ES-I3 (cell line): Measurements from ENCODE around the gene APBB2.
"Not testable (repeated sequence)": the region's sequence is repeated elsewhere in the genome, so short reads cannot be mapped to it uniquely, and the experiment has no call there.

Source experiments
- H3K36me3 ChIP-seq: 2 replicates; pipeline ENCODE4 v1.6.1; 2013; ENCODE audit warnings: mild to moderate bottlenecking, low read length, control low read depth, moderate library complexity; ENCODE audit not compliant: insufficient read depth
- H3K4me1 ChIP-seq: 2 replicates; pipeline ENCODE4 v1.6.1; 2013; ENCODE audit warnings: mild to moderate bottlenecking, control low read depth, low read length; ENCODE audit not compliant: insufficient read depth
- H3K9ac ChIP-seq: 2 replicates; pipeline ENCODE4 v1.6.1; 2013; ENCODE audit warnings: low read depth, mild to moderate bottlenecking, low read length, moderate library complexity
- H3K9me3 ChIP-seq: 2 replicates; pipeline ENCODE4 v1.6.1; 2013; ENCODE audit warnings: mild to moderate bottlenecking, low read length, moderate library complexity; ENCODE audit not compliant: control insufficient read depth, insufficient read depth

APBB2 gene

DNA sequence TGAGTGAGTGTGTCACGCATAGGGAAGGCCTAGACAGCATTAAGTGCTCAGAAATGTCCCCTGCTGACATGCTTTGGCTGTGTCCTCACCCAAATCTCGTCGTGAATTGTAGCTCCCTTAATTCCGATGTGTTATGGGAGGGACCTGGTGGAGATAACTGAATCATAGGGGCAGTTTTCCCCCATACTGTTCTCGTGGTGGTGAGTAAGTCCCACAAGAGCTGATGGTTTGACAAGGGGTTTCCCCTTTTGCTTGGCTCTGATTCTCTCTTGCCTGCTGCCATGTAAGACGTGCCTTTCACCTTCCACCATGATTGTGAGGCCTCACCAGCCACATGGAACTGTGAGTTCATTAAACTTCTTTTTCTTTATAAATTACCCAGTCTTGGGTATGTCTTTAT is 386.6 kb downstream of the APBB2 start:
- Histone ChIP-seq H3K36me3 (peaks cover 18% of the 10 kb centered on the region; the same call in 1 of the 2 replicates), H3K9ac (no peak overlapping the region)

DNA sequence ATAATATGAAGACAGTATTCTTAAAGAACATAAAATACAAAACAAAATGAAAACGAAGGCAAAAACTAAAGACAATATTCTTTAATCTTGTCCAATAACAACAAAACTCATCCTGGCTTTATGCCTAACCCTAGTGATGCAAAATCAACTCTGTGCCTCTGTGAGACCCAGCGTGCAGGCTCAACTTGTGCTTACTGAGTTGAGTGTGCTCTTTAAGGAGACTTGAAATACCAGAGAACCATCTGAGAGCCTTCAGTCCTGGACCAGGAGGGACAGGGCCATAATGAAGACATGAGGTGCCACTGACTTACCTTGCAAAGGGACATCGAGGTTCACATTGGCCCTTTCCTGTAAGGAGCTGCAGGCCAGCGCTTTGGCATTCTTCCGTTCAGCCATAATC is 387.5 kb downstream of the APBB2 start:
- no peaks in the 10 kb centered on the region for H3K4me1 ChIP-seq
- peaks cover 22% of the 10 kb centered on the region for H3K36me3 ChIP-seq
- no peak overlapping the region for H3K9ac ChIP-seq
- H3K9me3 ChIP-seq, result no peaks in the 10 kb centered on the region

More for the DNA sequence above, 386.6 kb downstream of the APBB2 start:
- no peaks in the 10 kb centered on the region for H3K9me3 ChIP-seq
- H3K4me1 ChIP-seq, result no peaks in the 10 kb centered on the region

DNA sequence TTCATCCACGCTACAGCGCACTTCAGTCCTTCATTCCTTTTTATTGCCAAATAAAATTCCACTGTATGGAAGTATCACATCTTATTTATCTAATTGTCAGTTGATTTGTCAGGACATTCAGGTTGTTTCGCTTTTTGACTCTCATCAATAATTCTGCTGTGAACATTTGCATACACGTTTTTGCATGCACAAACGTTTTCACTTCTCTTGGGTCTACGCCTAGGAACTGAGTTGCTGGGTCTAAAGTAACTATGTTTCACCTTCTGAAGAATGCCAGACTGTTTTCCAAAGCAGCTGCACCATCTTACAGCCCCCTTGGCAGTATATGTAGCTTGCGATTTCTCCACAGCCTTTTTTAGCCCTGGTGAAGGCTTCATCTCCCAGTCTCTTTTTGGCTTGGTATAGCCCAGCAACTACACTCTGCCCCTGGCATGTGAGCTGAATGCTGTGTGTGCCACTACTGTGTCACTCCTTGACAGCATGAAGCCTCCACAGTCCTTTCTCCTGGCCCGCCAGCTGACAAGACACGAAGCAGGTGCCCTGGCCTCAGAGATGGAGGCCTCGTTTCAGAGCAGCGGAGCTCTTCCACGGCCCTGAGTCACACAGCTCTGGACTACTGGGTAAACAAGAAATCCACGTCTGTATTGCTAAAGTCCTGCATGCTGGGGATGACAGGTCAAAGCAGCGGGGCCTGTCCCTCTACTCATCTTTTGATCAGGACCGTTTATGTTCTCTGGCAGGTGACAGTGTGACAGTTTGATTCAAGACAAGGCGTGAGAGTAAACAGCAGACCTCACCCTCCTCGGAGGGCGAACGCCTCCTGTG is 389.1 kb downstream of the APBB2 start:
- H3K9ac ChIP-seq, result no peak overlapping the region
- no peaks in the 10 kb centered on the region for H3K4me1 ChIP-seq
- H3K36me3 ChIP-seq, result peaks cover 19% of the 10 kb centered on the region
- no peaks in the 10 kb centered on the region for H3K9me3 ChIP-seq

DNA sequence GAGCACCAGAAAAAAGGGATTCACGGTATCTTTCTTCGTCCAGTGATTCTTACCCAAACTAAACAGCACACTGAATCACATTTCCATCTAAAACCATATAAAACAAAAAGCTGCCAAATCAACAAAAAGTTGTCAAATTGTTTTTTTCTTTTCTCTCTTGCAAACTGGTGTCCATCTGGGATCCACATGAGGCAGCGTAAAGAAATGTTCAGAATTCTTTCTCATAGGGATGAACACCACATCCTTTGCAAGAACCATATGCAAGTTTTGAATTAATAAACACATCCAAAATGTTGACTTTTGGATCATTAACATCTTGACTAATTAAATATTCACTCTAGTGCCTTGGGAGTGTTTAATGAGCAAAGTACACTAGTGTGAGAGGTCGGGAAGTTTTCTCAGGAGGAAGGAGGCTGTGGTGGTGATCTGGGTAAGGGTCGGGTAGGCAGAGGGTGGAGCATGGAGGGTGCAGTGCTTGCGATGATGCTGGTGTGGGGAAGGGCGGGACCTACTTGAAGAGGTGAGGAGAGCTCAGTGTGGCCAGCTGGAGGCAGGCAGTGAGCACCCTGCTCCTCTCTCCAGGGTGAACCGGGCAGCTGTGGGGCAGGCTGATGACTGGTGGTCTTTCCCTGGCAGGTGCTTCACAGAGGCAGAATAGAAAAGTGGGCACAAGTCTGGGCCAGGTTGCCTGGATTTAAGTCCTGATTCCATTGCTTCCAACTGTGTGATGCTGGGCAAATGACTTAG is 391.7 kb downstream of the APBB2 start:
- Histone ChIP-seq H3K4me1 (no peaks in the 10 kb centered on the region), H3K9me3 (no peaks in the 10 kb centered on the region), H3K9ac (no peak overlapping the region), H3K36me3 (peaks cover 21% of the 10 kb centered on the region)

DNA sequence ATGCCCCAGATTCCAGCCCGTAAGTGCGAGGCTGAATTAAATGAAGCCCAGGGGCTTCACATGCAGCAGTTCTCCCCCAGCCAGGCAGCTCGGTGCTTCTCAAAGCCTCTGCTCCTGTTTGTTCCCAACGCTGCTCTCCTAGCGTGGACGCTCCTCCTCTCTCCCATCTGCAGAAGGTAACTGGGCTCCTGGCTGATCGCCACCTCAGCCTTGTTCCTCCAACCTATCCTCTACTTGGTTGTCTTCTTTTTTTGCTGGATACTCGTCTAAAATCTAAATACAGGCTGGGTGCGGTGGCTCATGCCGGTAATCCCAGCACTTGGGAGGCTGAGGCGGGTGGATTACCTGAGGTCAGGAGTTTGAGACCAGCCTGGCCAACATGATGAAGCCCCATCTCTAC is 394.2 kb downstream of the APBB2 start:
- H3K9ac ChIP-seq, result no peak overlapping the region
- no peaks in the 10 kb centered on the region for H3K4me1 ChIP-seq
- H3K36me3 ChIP-seq, result peaks cover 28% of the 10 kb centered on the region
- H3K9me3 ChIP-seq, result no peaks in the 10 kb centered on the region

DNA sequence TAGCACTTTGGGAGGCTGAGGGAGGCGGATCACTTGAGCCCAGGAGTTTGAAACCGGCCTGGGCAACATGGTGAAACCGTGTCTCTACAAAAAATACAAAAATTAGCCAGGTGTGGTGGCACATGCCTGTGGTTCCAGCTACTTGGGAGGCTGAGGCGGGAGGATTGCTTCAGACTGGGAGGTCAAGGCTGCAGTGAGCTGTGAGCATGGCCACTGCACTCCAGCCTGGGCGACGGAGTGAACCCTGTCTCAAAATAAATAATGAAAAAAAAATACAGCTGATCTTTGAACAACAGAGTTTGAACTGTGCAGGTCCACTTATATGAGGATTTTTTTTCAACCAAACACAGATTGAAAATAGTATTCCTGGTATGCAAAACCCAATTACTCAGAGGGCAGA is 397.2 kb downstream of the APBB2 start:
- H3K36me3 ChIP-seq, result peaks cover 24% of the 10 kb centered on the region
- not testable (repeated sequence) for H3K4me1 ChIP-seq, H3K9me3 ChIP-seq

DNA sequence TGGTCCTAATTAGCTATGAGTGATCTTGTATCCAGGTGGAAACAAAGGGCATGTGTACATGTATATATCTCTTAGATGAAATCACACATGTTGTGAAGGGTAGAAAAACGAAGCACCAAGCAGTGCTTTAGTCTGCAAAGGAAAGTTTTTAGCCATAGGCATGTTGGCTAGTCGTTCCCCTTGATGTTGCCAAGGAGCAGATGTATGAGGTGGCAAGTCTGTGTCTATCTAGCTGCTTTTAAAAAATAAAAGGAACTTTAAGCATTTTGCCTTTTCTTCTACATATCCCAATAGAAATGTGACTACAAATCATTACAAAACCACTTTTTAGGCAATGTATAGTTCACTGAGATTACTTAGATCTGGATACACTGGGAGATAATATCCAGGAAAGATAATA is 401.5 kb downstream of the APBB2 start:
- Histone ChIP-seq H3K4me1 (no peaks in the 10 kb centered on the region), H3K9ac (no peak overlapping the region), H3K9me3 (no peaks in the 10 kb centered on the region), H3K36me3 (peaks cover 17% of the 10 kb centered on the region)

More for the DNA sequence above, 397.2 kb downstream of the APBB2 start:
- H3K9ac ChIP-seq, result not testable (repeated sequence)

DNA sequence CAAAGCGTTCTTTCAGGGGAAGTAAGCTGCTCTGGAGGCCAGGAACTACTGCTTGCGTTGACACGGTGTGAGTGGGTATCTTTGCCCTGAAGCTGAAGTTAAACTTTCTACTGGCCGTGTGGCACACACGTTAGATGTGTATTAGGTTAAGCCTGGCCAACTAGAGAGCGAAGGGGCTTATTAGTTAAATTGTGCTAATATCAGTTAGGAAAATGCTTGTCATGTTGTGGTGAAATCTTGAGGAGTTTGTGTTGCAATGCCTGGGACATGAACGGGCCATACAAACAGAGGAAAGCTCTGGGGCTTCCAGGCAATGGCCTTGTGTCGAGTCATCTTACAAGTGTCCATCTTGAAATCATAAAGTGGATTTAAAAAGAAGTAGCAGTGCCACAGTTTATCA is 402.0 kb downstream of the APBB2 start:
- no peak overlapping the region for H3K9ac ChIP-seq
- no peaks in the 10 kb centered on the region for H3K9me3 ChIP-seq
- peaks cover 17% of the 10 kb centered on the region for H3K36me3 ChIP-seq
- H3K4me1 ChIP-seq, result no peaks in the 10 kb centered on the region

DNA sequence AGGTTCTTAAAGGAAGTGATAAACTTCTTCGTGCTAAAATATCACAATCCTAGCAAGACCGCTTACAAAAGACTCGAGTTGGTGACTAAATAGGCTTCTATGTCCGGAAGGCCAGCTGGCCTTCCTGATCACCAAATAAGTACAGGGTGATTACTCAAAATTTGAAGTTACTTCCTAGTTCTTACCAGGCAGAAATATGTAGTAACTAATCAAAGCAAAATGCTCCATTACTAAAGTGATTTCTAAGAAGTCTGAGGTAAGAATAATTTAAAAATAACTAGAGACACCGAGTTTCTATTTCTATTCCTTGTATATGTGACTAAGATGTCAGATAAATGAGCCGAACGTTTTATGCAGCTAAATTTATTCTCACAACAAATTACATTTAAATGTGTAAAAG is 402.4 kb downstream of the APBB2 start:
- Histone ChIP-seq H3K36me3 (peaks cover 17% of the 10 kb centered on the region), H3K9me3 (no peaks in the 10 kb centered on the region), H3K4me1 (no peaks in the 10 kb centered on the region), H3K9ac (no peak overlapping the region)

DNA sequence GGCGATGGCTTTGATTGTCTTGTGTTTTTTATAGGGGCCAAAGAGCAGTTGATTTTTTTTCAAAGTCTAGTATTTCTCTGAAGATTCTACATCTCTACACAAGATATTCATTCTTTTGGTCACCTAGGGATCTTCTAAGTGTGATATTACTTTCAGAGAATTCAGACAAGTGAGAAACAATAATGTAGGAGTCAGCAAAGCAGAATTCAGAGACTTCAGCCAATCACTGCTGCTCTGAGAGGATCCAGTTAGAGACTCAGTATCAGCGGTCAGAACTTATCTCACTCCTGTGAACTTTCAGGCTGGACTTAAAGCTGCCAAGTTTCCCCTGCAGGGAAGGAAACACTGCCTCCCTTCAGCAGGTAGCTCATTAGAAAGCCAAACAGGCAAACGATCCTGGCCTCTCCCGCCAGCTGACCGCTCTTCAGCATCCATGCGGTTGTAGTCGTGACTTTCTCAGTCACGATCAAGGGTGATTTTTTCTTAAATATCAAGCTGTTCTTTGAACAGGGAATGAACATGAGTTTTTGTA is 405.4 kb downstream of the APBB2 start:
- no peaks in the 10 kb centered on the region for H3K9me3 ChIP-seq

DNA sequence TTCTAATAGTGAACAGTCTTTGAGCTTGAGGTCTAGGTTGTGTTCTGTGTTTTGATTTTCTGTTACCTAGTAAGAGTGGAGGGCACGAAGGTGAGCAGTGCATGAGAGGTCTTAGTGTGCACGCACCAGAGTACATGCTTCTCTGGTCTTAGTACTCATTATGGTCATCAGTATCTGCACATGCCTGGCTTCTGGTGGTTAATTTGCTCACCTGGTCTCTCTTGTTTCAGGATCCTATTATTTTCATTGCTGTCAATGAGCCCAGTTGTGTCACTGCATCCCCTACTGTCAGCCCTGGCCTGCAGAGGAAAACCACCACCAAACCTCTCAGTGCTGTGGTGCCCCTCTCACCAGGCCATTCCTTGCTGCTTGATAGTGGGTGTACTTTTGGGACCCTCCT is 409.7 kb downstream of the APBB2 start:
- Histone ChIP-seq H3K9ac (no peak overlapping the region), H3K36me3 (no peaks in the 10 kb centered on the region), H3K9me3 (no peaks in the 10 kb centered on the region), H3K4me1 (no peaks in the 10 kb centered on the region)

More for the DNA sequence above, 405.4 kb downstream of the APBB2 start:
- no peaks in the 10 kb centered on the region for H3K4me1 ChIP-seq
- no peaks in the 10 kb centered on the region for H3K36me3 ChIP-seq
- no peak overlapping the region; the same call in 1 of the 2 replicates for H3K9ac ChIP-seq

DNA sequence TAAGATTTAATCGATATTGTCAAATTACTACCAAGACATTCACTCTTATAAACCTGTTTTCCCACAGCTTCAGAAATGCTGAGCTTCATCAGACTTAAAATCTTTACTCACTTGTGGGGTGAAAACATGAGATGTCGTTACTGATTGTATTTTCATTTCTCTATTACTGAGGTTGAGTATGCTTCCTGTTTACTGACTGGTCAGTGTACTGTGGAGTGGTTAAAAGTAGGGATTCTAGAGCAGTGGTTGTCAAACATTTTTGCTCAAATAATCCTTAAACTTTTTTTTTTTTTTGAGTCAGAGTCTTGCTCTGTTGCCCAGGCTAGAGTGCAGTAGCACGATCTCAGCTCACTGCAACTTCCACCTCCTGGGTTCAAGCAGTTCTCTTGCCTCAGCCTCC is 414.3 kb downstream of the APBB2 start:
- Histone ChIP-seq H3K9me3 (no peaks in the 10 kb centered on the region), H3K9ac (no peak overlapping the region), H3K36me3 (no peaks in the 10 kb centered on the region), H3K4me1 (no peaks in the 10 kb centered on the region)

DNA sequence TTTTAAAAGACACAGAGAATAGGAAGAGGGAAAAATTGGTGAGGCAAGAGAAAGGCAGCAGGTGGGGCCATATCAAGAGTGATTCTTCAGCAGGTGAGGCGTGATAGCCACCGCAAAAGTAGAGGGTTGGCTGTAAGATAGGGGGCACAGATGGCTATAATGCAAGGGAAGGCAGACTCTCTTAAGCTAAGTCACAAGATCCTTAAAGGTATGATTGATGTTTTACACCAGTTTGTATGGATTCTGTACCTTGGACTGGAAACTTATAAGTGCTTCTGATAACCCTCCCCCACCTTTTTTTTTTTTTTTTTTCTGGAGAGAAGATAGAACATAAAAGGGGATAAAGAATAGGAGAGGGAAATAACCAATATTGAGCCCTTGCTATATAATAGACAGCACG is 424.6 kb downstream of the APBB2 start:
- Histone ChIP-seq H3K36me3 (no peaks in the 10 kb centered on the region), H3K9ac (no peak overlapping the region), H3K9me3 (no peaks in the 10 kb centered on the region), H3K4me1 (no peaks in the 10 kb centered on the region)

DNA sequence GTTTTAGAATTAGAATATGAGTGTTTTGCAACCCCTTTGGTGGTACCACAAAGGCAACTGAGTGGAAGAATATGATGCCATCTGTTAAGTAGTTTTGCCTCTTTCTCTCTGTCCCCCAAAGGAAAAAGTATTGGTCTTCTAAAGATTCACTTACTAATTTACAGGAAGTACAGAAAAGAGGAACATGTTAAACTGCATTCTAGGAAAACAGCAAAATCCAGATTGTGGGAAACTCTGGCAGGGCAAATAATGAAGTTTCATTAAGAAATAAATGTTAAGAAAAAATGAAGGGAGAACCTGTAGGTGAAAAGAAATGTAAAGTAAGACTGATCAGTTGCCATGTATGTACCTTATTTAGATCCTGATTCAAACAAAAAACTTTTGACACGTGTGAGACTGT is 425.3 kb downstream of the APBB2 start:
- no peaks in the 10 kb centered on the region for H3K4me1 ChIP-seq
- H3K9me3 ChIP-seq, result no peaks in the 10 kb centered on the region
- no peak overlapping the region for H3K9ac ChIP-seq
- no peaks in the 10 kb centered on the region for H3K36me3 ChIP-seq

DNA sequence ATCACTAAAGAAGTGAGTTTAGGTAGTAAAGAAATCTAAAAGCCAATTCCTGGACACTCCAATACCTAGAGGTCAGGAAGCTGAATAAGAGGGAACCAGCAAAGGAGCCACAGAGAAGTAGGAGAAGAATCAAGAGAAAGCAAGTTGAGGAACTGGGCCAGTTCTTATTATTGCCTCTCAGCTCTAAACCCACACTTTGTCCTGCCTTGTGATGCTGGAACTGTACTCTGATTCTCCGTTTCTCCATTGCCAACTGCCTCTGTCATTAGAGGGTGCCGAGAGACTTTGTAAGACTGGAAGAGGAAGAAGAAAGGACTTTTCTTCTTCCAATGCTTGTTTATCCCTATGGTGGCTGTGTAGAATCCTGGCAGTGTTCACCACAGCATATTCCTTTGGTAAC is 426.0 kb downstream of the APBB2 start:
- Histone ChIP-seq H3K36me3 (no peaks in the 10 kb centered on the region), H3K9ac (no peak overlapping the region), H3K9me3 (no peaks in the 10 kb centered on the region)

More for the DNA sequence above, 426.0 kb downstream of the APBB2 start:
- H3K4me1 ChIP-seq, result no peaks in the 10 kb centered on the region
